Left ventricle myocardium inferior (tissue), 1 donor: ENCODE results near the gene ARHGAP42. TPM values are rescaled to one million over a fixed set of nuclear protein-coding genes. Genes with fewer than 3 reads are reported as not detected.

Source experiments
- DNase-seq: peaks from one replicate; pipeline ENCODE4 v3.0.0-alpha.2; 2020
- H3K27ac ChIP-seq: fragments of 200-600 bp; replicated peaks from 2 replicates; pipeline ENCODE4 v1.8.0; 2021
- H3K27me3 ChIP-seq: fragments of 200-600 bp; 2 replicates; pipeline ENCODE4 v1.8.0; 2021; ENCODE audit warnings: low read depth
- H3K36me3 ChIP-seq: fragments of 200-600 bp; 2 replicates; pipeline ENCODE4 v1.8.0; 2021
- H3K4me1 ChIP-seq: fragments of 200-600 bp; 2 replicates; pipeline ENCODE4 v1.8.0; 2021
- H3K4me3 ChIP-seq: fragments of 200-600 bp; 2 replicates; pipeline ENCODE4 v1.8.0; 2021; ENCODE audit warnings: mild to moderate bottlenecking, moderate library complexity
- H3K9me3 ChIP-seq: fragments of 200-600 bp; replicated peaks from 2 replicates; pipeline ENCODE4 v1.8.0; 2021
- CTCF ChIP-seq: fragments of 200-600 bp; IDR thresholded peaks from 2 replicates; pipeline ENCODE4 v1.8.0; 2021; ENCODE audit warnings: antibody characterized with exemption, mild to moderate bottlenecking, borderline replicate concordance
- intact Hi-C: fragments of 100-400 bp; cut with micrococcal nuclease; formaldehyde crosslinking; loops from one replicate; pipeline ENCODE4 v1.11.0; 2022
- total RNA-seq: library from RNA; stranded (reverse); fragmentation: NEBNext Ultra II Directional; extraction: Animal tissue kit (Norgen Biotek cat#: 25700); gene quantifications from one replicate; pipeline ENCODE4 v1.2.1, GENCODE V29; 2021
- donor health status: DM: no; HTN: yes; CAD: no; lungs with severe emphysema.

The ARHGAP42 gene
- total RNA-seq, 1 donor from 2014 or later: 11.1 TPM

GRCh38 chr11:100674212-100674611 lies 12.9 kb upstream of the ARHGAP42 start:
- Histone ChIP-seq H3K36me3 (no peaks in the 10 kb centered on the region), H3K4me3 (no peak overlapping the region), H3K9me3 (no peaks in the 10 kb centered on the region), H3K27me3 (no peaks in the 10 kb centered on the region), H3K27ac (no peak overlapping the region), H3K4me1 (no peaks in the 10 kb centered on the region)
- no peak for DNase-seq
- intact Hi-C loops: no loop called here
- no peak for TF ChIP-seq CTCF

GRCh38 chr11:100675115-100675650 lies 11.9 kb upstream of the ARHGAP42 start:
- intact Hi-C loops: no loop called here
- DNase-seq: no peak
- no peak overlapping the region for H3K4me3 ChIP-seq

GRCh38 chr11:100676901-100677300 lies 10.2 kb upstream of the ARHGAP42 start:
- intact Hi-C loops: no loop called here
- no peak overlapping the region for H3K4me3 ChIP-seq
- peaks cover 7% of the 10 kb centered on the region for H3K4me1 ChIP-seq
- H3K9me3 ChIP-seq: no peaks in the 10 kb centered on the region
- no peaks in the 10 kb centered on the region for H3K36me3 ChIP-seq
- no peak for TF ChIP-seq CTCF
- H3K27ac ChIP-seq: no peak overlapping the region
- no peak for DNase-seq
- no peaks in the 10 kb centered on the region for H3K27me3 ChIP-seq

More at GRCh38 chr11:100675115-100675650, 11.9 kb upstream of the ARHGAP42 start:
- no peak overlapping the region for H3K27ac ChIP-seq
- no peak for TF ChIP-seq CTCF
- no peaks in the 10 kb centered on the region for H3K4me1 ChIP-seq
- no peaks in the 10 kb centered on the region for H3K27me3 ChIP-seq
- H3K9me3 ChIP-seq: no peaks in the 10 kb centered on the region
- no peaks in the 10 kb centered on the region for H3K36me3 ChIP-seq

GRCh38 chr11:100677796-100678195 lies 9.3 kb upstream of the ARHGAP42 start:
- H3K4me1 ChIP-seq: peaks cover 11% of the 10 kb centered on the region
- no peak overlapping the region for H3K27ac ChIP-seq
- no peak for TF ChIP-seq CTCF
- no peaks in the 10 kb centered on the region for H3K9me3 ChIP-seq
- DNase-seq: no peak
- H3K27me3 ChIP-seq: no peaks in the 10 kb centered on the region
- no peaks in the 10 kb centered on the region for H3K36me3 ChIP-seq
- no peak overlapping the region for H3K4me3 ChIP-seq
- intact Hi-C loops: no loop called here

GRCh38 chr11:100680070-100680469 lies 7.0 kb upstream of the ARHGAP42 start:
- Histone ChIP-seq H3K4me3 (no peak overlapping the region), H3K27ac (no peak overlapping the region), H3K4me1 (peaks cover 29% of the 10 kb centered on the region), H3K36me3 (no peaks in the 10 kb centered on the region), H3K9me3 (no peaks in the 10 kb centered on the region), H3K27me3 (no peaks in the 10 kb centered on the region)
- intact Hi-C loops: loop anchor here (5.0 to 10.0 kb wide), 4 partner anchors 103 to 255 kb away; no protein-coding TSS in a partner anchor
- DNase-seq: no peak
- TF ChIP-seq CTCF: no peak
